Natural killer cell (primary cell): ENCODE data around the gene CHD8. TPM values are rescaled to one million over a fixed set of nuclear protein-coding genes. Genes with fewer than 3 reads are reported as not detected.
"Not testable (repeated sequence)": the region's sequence is repeated elsewhere in the genome, so short reads cannot be mapped to it uniquely, and the experiment has no call there.

Experiments used
- ATAC-seq, 3 donors: fragments of 150-1000 bp in 2 of 3; fragments of 200-7000 bp in 1 of 3; cut with Tn5 transposase; 1 replicate in 1 of 3; 2 replicates in 2 of 3; pipeline ENCODE4 v1.10.0; 2021; ENCODE audit warnings: mild to moderate bottlenecking in 2 of 3, moderate library complexity in 2 of 3
- DNase-seq, 2 donors: peaks; one replicate each; pipeline versions ENCODE4 v3.0.0 to v3.0.0-alpha.2; 2013 to 2021; ENCODE audit warnings: mixed read lengths in 1 of 2
- H3K27ac ChIP-seq: one replicate; pipeline ENCODE4 v1.5.1; 2013; ENCODE audit warnings: mild to moderate bottlenecking, low read length
- H3K27me3 ChIP-seq: one replicate; pipeline ENCODE4 v1.6.1; 2013; ENCODE audit warnings: low read length; ENCODE audit not compliant: control insufficient read depth, insufficient read depth
- H3K36me3 ChIP-seq: one replicate; pipeline ENCODE4 v1.6.1; 2013; ENCODE audit warnings: low read length; ENCODE audit not compliant: control insufficient read depth, insufficient read depth
- H3K4me1 ChIP-seq: one replicate; pipeline ENCODE4 v1.6.1; 2013; ENCODE audit warnings: low read length; ENCODE audit not compliant: control insufficient read depth, insufficient read depth
- H3K4me3 ChIP-seq: one replicate; pipeline ENCODE4 v1.5.1; 2013; ENCODE audit warnings: low read length
- H3K9me3 ChIP-seq: one replicate; pipeline ENCODE4 v1.6.1; 2013; ENCODE audit warnings: low read length; ENCODE audit not compliant: control insufficient read depth, insufficient read depth
- H3K27ac Mint-ChIP-seq, 2 donors: one replicate each; pipeline ENCODE4 v1.8.0; 2022; ENCODE audit warnings: mild to moderate bottlenecking in 2 of 2, mixed read lengths in 2 of 2, moderate library complexity in 1 of 2
- H3K27me3 Mint-ChIP-seq, 2 donors: one replicate each; pipeline ENCODE4 v1.8.0; 2022; ENCODE audit warnings: low read depth in 2 of 2, mixed read lengths in 2 of 2
- H3K36me3 Mint-ChIP-seq: one replicate; pipeline ENCODE4 v1.8.0; 2022; ENCODE audit warnings: mixed read lengths
- H3K4me1 Mint-ChIP-seq, 2 donors: one replicate each; pipeline ENCODE4 v1.8.0; 2022; ENCODE audit warnings: mixed read lengths in 2 of 2
- H3K4me3 Mint-ChIP-seq: one replicate; pipeline ENCODE4 v1.8.0; 2022; ENCODE audit warnings: mild to moderate bottlenecking, moderate library complexity, mixed read lengths
- H3K9me3 Mint-ChIP-seq, 2 donors: one replicate each; pipeline ENCODE4 v1.8.0; 2022; ENCODE audit warnings: mixed read lengths in 2 of 2
- CTCF ChIP-seq: fragments of 200-600 bp; IDR thresholded peaks from one replicate; pipeline ENCODE4 v1.8.0; 2022; ENCODE audit warnings: antibody characterized with exemption
- WGBS: methylation state at CpG from one replicate; pipeline ENCODE4 v1.1.7; 2013; ENCODE audit warnings: missing lambda C conversion rate; ENCODE audit not compliant: insufficient coverage; 5-methylcytosine and 5-hydroxymethylcytosine counted together
- intact Hi-C: fragments of 100-400 bp; cut with micrococcal nuclease; formaldehyde crosslinking; loops from one replicate; pipeline ENCODE4 v1.14.2; 2022
- total RNA-seq, 4 donors: library from RNA; stranded (reverse); fragments of 120-200 nt in 1 of 4; gene quantifications; one replicate each; pipeline versions ENCODE4 v1.2.3 to v1.2.4, GENCODE V29; 2013 to 2022

Gene CHD8
- total RNA-seq, 3 donors from 2014 or later (not counting 1 experiment from before 2014, with no cell fraction given) = 150 to 167 (median 162) TPM

- WGBS = no CpG with 5 or more reads among the region's 1 CpG
- H3K4me1 Mint-ChIP-seq = peaks cover 11 to 19% of the 10 kb centered on the region in 2 donors
- no peak overlapping the region for H3K4me3 Mint-ChIP-seq
- intact Hi-C loops = no loop called here
- no peaks in the 10 kb centered on the region for H3K9me3 Mint-ChIP-seq
- no peaks in the 10 kb centered on the region for H3K27me3 Mint-ChIP-seq
- H3K27me3 ChIP-seq = no peaks in the 10 kb centered on the region
- no peak overlapping the region for H3K4me3 ChIP-seq
- H3K36me3 Mint-ChIP-seq = peaks cover 20% of the 10 kb centered on the region
- no peaks in the 10 kb centered on the region for H3K4me1 ChIP-seq
- no peaks in the 10 kb centered on the region for H3K9me3 ChIP-seq
- H3K27ac Mint-ChIP-seq = no peak overlapping the region
- TF ChIP-seq CTCF = no peak
- DNase-seq = no peak
- no peak for ATAC-seq
- H3K36me3 ChIP-seq = peaks cover 42% of the 10 kb centered on the region
- no peak overlapping the region for H3K27ac ChIP-seq
These were observed 81.9 kb downstream of the CHD8 start for GRCh38 chr14:21373980-21374379.

DNA sequence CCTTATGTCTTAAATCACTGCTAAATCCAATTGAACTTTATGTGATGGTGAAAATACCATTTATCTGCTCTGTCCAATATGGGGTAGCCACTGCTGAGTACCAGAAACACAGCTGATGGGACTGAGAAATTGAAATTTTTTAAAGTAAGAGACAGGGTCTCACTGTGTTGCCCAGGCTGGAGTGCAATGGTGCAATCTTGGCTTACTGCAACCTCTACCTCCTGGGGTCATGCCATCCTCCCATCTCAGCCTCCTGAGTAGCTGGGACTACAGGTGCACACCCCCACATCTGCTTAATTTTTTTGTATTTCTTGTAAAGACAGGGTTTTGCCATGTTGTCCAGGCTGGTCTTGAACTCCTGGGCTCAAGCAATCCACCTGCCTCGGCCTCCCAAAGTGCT is 83.1 kb downstream of the CHD8 start:
- ATAC-seq, H3K4me1 ChIP-seq, DNase-seq, H3K27me3 ChIP-seq, H3K27ac ChIP-seq, H3K27ac Mint-ChIP-seq, H3K27me3 Mint-ChIP-seq, H3K9me3 ChIP-seq, H3K9me3 Mint-ChIP-seq, intact Hi-C loops, H3K4me3 Mint-ChIP-seq, H3K4me3 ChIP-seq: not testable (repeated sequence)
- H3K4me1 Mint-ChIP-seq = peaks cover 11 to 14% of the 10 kb centered on the region in 2 donors
- peaks cover 53% of the 10 kb centered on the region for H3K36me3 ChIP-seq
- WGBS = 94% methylated on average over 1 of the region's 1 CpG
- peaks cover 32% of the 10 kb centered on the region for H3K36me3 Mint-ChIP-seq

DNA sequence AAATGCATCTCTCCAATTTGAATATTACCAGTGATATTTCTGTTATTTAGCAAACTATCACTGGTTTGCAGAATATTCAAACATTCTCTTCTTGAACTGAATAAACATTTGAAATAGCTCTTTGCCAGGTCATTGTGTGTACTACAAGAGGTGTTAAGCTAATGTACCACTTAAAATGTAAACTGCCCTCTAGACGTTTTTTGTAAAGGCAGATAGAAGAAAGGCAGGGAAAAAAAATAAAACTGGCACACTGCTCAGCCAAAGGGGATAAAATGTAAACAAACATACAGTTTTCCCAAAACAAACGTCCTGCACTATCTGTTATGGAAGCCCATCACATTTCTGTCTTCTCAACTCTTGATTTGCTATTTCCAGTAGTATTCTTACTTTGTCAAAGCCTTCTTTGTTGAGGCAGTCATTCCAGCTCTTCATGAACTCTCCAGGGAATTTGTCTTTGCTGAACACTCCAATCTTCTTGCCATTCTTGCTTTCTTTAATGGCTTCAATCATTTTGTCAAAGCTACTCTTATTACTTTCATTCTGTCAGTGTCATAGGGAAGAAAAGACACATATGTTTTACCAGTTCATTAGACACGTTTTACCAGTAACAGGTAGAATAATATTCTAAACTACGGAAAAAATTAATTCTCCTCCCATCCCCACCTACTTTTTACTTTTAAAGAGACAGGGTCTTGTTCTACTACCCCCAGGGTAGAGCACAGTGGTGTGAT is 85.8 kb downstream of the CHD8 start:
- Histone ChIP-seq H3K9me3 (no peaks in the 10 kb centered on the region), H3K27me3 (no peaks in the 10 kb centered on the region), H3K4me1 (peaks cover 3% of the 10 kb centered on the region), H3K27ac (no peak overlapping the region), H3K36me3 (peaks cover 64% of the 10 kb centered on the region), H3K4me3 (no peak overlapping the region)
- no peak for DNase-seq
- WGBS = 92% methylated on average over 4 of the region's 4 CpGs
- peaks cover 0 to 6% of the 10 kb centered on the region in 2 donors for H3K4me1 Mint-ChIP-seq
- ATAC-seq = no peak
- no peak for TF ChIP-seq CTCF
- H3K27me3 Mint-ChIP-seq = no peaks in the 10 kb centered on the region
- intact Hi-C loops = no loop called here
- no peak overlapping the region for H3K4me3 Mint-ChIP-seq
- H3K27ac Mint-ChIP-seq = no peak overlapping the region
- H3K9me3 Mint-ChIP-seq = no peaks in the 10 kb centered on the region
- H3K36me3 Mint-ChIP-seq = peaks cover 45% of the 10 kb centered on the region

DNA sequence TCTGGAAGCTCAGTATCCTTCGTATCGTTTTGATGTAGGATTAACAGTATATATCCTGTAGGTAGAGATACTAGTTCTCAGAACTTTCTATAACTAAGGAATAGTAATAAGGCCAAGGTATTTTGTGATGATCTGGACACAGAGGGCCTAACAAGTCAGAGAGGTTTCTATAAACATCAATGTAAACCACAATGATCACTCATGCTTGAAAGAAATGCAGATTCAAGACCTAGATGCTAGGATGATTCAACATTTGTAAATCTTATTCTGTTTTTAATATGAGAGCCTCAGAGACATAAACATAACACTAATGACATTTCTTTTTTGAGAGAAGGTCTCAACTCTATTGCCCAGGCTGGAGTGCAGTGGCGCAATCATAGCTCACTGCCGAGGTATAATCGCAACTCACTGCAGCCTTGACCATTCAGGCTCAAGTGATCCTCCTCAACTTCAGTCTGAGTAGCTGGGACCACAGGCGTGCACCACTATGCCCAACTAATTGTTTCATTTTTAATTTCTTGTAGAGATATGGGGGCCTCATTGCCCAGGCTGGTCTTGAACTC is 88.3 kb downstream of the CHD8 start:
- no peak for TF ChIP-seq CTCF
- no peaks in the 10 kb centered on the region for H3K9me3 Mint-ChIP-seq
- H3K4me1 Mint-ChIP-seq = no peaks in the 10 kb centered on the region
- Histone ChIP-seq H3K4me1 (peaks cover 3% of the 10 kb centered on the region), H3K36me3 (peaks cover 85% of the 10 kb centered on the region), H3K4me3 (no peak overlapping the region), H3K27me3 (no peaks in the 10 kb centered on the region), H3K9me3 (no peaks in the 10 kb centered on the region), H3K27ac (no peak overlapping the region)
- H3K27me3 Mint-ChIP-seq = no peaks in the 10 kb centered on the region
- ATAC-seq (no peak), DNase-seq (no peak)
- no peak overlapping the region for H3K27ac Mint-ChIP-seq
- WGBS = 98% methylated on average over 6 of the region's 6 CpGs
- no peak overlapping the region for H3K4me3 Mint-ChIP-seq
- intact Hi-C loops = no loop called here
- peaks cover 60% of the 10 kb centered on the region for H3K36me3 Mint-ChIP-seq
